HG03066 (cell line): Measurements from ENCODE around the gene CCDC88A.
"Not testable (repeated sequence)": the region's sequence is repeated elsewhere in the genome, so short reads cannot be mapped to it uniquely, and the experiment has no call there.

Source experiments
- ATAC-seq: cut with Tn5 transposase; IDR thresholded peaks from one replicate; pipeline ENCODE4 v1.9.1; 2021; ENCODE audit warnings: low read depth; ENCODE audit not compliant: unreplicated experiment

Gene CCDC88A

GRCh38 chr2:55247025-55247424, 172.6 kb downstream of the CCDC88A start:
- no peak for ATAC-seq

GRCh38 chr2:55245411-55245810, 174.2 kb downstream of the CCDC88A start:
- no peak for ATAC-seq

GRCh38 chr2:55242617-55243016, 177.0 kb downstream of the CCDC88A start:
- ATAC-seq: no peak

- ATAC-seq: not testable (repeated sequence)
Measured at GRCh38 chr2:55241582-55241981, 178.1 kb downstream of the CCDC88A start.

- ATAC-seq: no peak
Measured at GRCh38 chr2:55239656-55240222, 179.9 kb downstream of the CCDC88A start.
